GM15510 (cell line): Measurements from ENCODE around the gene PWWP2B.

Experiments
- POLR2A ChIP-seq: IDR thresholded peaks from 3 replicates; pipeline ENCODE4 v1.6.1; 2011; ENCODE audit warnings: borderline replicate concordance; ENCODE audit not compliant: insufficient read length; ENCODE audit errors: extremely low read depth

PWWP2B gene

GRCh38 chr10:132413226-132414205 lies 16.5 kb downstream of the PWWP2B start:
- TF ChIP-seq POLR2A = no peak

GRCh38 chr10:132414402-132415016 lies 17.5 kb downstream of the PWWP2B start:
- no peak for TF ChIP-seq POLR2A

GRCh38 chr10:132415255-132415654 lies 18.3 kb downstream of the PWWP2B start:
- no peak for TF ChIP-seq POLR2A

GRCh38 chr10:132415956-132416355 lies 19.0 kb downstream of the PWWP2B start:
- TF ChIP-seq POLR2A = no peak

- TF ChIP-seq POLR2A = no peak
Observed at GRCh38 chr10:132416566-132417256, 19.7 kb downstream of the PWWP2B start.

- no peak for TF ChIP-seq POLR2A
Observed at GRCh38 chr10:132417257-132417910, 20.4 kb downstream of the PWWP2B start.

GRCh38 chr10:132417957-132418441 lies 21.0 kb downstream of the PWWP2B start:
- no peak for TF ChIP-seq POLR2A

GRCh38 chr10:132418527-132419416 lies 21.8 kb downstream of the PWWP2B start:
- TF ChIP-seq POLR2A = no peak

- no peak for TF ChIP-seq POLR2A
Observed at GRCh38 chr10:132419538-132420468, 22.8 kb downstream of the PWWP2B start.

GRCh38 chr10:132420469-132420980 lies 23.5 kb downstream of the PWWP2B start:
- no peak for TF ChIP-seq POLR2A

- no peak for TF ChIP-seq POLR2A
Observed at GRCh38 chr10:132420981-132421846, 24.2 kb downstream of the PWWP2B start.

- TF ChIP-seq POLR2A = no peak
Observed at GRCh38 chr10:132421847-132422751, 25.1 kb downstream of the PWWP2B start.
